ENCODE data around the gene PLA2G4D. TPM values are rescaled to one million over a fixed set of nuclear protein-coding genes. Genes with fewer than 3 reads are reported as not detected.

The PLA2G4D gene
- total RNA-seq, 1 experiment from 2014 or later = 0.34 TPM

DNA sequence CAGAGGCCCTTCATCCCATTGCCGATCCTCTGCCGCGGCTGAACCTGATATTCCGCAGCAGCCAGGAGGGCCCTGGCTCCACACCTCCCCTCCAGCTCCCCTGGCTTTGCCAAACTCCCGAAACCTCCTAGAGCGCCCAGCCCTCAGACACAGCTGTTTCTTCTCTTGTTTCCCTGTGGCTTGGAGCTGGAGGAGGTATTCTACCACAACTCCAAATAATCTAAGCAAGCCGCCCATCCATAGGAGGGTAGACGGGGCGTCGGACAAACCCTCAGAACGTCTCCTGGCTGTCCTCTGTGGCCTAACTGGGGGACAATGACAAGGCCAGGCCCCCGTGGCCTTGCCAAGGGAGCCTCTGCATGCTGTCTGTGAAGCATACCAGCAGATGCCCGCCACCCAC lies 10.4 kb downstream of the PLA2G4D start:
- BruUV-seq (replicated peaks) = no TSS peak
- Histone ChIP-seq H3K27me3 (ENCODE audit: insufficient read depth, low read length) (no peaks in the 10 kb centered on the region), H3K4me1 (ENCODE audit: control insufficient read depth in 1 of 2, insufficient read depth in 2 of 2, low read length in 2 of 2) (peaks cover 0 to 10% of the 10 kb centered on the region in 2 experiments; a peak in 1 of 4 replicates), H3K27ac (ENCODE audit: low read depth, low read length) (no peak overlapping the region), H3K4me3 (replicated peaks in 1 of 2; ENCODE audit: low read depth in 1 of 2, low read length in 2 of 2) (no peak overlapping the region), H3K9me2 (ENCODE audit: insufficient read depth) (no peaks in the 10 kb centered on the region), H4K20me1 (ENCODE audit: insufficient read depth) (no peaks in the 10 kb centered on the region), H2AFZ (ENCODE audit: low read depth, low read length, poor library complexity, severe bottlenecking) (peak overlapping the region; percentile 52), H3K9me3 (ENCODE audit: control insufficient read depth in 1 of 2, insufficient read depth in 1 of 2, low read depth in 1 of 2, low read length in 2 of 2) (no peaks in the 10 kb centered on the region), H3K79me2 (ENCODE audit: insufficient read depth, low read length) (no peaks in the 10 kb centered on the region), H3K9ac (ENCODE audit: low read length) (no peak overlapping the region), H3K36me3 (ENCODE audit: control insufficient read depth in 1 of 2, insufficient read depth in 2 of 2, low read length in 2 of 2) (no peaks in the 10 kb centered on the region), H3K4me2 (ENCODE audit: low read length) (0 out of 2 replicates have a peak overlapping the region, but pooled peaks have one; percentile 24)
- no peak for DNase-seq (ENCODE audit: low read depth, low spot score)
- intact Hi-C loops (cut with micrococcal nuclease) = loop anchor here (1.0 to 5.0 kb wide), 2 partner anchors 95 to 388 kb away; no protein-coding TSS in a partner anchor
- ATAC-seq = no peak
- POLR2A ChIA-PET = no interaction called here
- CTCF ChIA-PET = interaction anchor here (0.7 to 3.1 kb wide), 18 partner anchors 9 to 311 kb away, joined by 3 to 24 read pairs (median 4); partner anchors contain the start of genes MAPKBP1, PLA2G4D and PLA2G4F
- RAD21 ChIA-PET (ENCODE audit: low non-redundant PET in 1 of 2, low total read pairs in 2 of 2, uncharacterized antibody in 2 of 2, unreplicated experiment in 2 of 2) = no interaction called here
- TF ChIP-seq POLR2AphosphoS5 (IDR thresholded peaks at IDR 0.05; ENCODE audit: low read depth, low read length) (no peak), POLR2A (IDR thresholded peaks at IDR 0.05; ENCODE audit: borderline replicate concordance, extremely low read depth, insufficient read depth, insufficient read length) (no peak)
- TF ChIP-seq, protein P1, sequence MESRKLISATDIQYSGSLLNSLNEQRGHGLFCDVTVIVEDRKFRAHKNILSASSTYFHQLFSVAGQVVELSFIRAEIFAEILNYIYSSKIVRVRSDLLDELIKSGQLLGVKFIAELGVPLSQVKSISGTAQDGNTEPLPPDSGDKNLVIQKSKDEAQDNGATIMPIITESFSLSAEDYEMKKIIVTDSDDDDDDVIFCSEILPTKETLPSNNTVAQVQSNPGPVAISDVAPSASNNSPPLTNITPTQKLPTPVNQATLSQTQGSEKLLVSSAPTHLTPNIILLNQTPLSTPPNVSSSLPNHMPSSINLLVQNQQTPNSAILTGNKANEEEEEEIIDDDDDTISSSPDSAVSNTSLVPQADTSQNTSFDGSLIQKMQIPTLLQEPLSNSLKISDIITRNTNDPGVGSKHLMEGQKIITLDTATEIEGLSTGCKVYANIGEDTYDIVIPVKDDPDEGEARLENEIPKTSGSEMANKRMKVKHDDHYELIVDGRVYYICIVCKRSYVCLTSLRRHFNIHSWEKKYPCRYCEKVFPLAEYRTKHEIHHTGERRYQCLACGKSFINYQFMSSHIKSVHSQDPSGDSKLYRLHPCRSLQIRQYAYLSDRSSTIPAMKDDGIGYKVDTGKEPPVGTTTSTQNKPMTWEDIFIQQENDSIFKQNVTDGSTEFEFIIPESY (IDR thresholded peaks at IDR 0.05; ENCODE audit: extremely low read depth, insufficient replicate concordance, low read length) = no peak

DNA sequence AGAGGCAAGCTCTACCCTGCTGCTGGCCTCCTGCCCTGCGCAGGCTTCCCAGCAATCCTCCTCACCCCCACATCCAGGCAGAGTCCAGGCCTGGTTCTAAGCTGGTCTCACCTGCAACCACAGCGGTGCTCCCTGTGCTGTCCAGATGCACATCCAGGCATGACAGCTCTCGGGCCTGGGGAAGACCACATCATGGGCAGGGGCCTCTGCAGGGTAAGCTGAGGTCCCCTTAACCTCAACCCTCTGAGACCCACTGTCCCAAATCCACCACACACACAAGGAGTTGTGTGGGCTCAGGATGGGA lies 10.8 kb downstream of the PLA2G4D start:
- TF ChIP-seq, protein P2, sequence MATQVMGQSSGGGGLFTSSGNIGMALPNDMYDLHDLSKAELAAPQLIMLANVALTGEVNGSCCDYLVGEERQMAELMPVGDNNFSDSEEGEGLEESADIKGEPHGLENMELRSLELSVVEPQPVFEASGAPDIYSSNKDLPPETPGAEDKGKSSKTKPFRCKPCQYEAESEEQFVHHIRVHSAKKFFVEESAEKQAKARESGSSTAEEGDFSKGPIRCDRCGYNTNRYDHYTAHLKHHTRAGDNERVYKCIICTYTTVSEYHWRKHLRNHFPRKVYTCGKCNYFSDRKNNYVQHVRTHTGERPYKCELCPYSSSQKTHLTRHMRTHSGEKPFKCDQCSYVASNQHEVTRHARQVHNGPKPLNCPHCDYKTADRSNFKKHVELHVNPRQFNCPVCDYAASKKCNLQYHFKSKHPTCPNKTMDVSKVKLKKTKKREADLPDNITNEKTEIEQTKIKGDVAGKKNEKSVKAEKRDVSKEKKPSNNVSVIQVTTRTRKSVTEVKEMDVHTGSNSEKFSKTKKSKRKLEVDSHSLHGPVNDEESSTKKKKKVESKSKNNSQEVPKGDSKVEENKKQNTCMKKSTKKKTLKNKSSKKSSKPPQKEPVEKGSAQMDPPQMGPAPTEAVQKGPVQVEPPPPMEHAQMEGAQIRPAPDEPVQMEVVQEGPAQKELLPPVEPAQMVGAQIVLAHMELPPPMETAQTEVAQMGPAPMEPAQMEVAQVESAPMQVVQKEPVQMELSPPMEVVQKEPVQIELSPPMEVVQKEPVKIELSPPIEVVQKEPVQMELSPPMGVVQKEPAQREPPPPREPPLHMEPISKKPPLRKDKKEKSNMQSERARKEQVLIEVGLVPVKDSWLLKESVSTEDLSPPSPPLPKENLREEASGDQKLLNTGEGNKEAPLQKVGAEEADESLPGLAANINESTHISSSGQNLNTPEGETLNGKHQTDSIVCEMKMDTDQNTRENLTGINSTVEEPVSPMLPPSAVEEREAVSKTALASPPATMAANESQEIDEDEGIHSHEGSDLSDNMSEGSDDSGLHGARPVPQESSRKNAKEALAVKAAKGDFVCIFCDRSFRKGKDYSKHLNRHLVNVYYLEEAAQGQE (IDR thresholded peaks at IDR 0.05; ENCODE audit: low read depth) = no peak
- TF ChIP-seq ELF1 (IDR thresholded peaks at IDR 0.05; ENCODE audit: borderline replicate concordance, low read depth) (no peak), TCF7L2 (IDR thresholded peaks at IDR 0.05; ENCODE audit: borderline replicate concordance, extremely low read depth, insufficient read depth, insufficient read length) (no peak), RAD21 (IDR thresholded peaks at IDR 0.05; ENCODE audit: low read depth) (no peak), CEBPB (IDR thresholded peaks at IDR 0.05; ENCODE audit: low read depth) (no peak)
- TF ChIP-seq, protein P3, sequence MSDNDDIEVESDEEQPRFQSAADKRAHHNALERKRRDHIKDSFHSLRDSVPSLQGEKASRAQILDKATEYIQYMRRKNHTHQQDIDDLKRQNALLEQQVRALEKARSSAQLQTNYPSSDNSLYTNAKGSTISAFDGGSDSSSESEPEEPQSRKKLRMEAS (IDR thresholded peaks at IDR 0.05) = no peak
- Histone ChIP-seq H3K9me2 (ENCODE audit: insufficient read depth) (no peaks in the 10 kb centered on the region), H4K20me1 (ENCODE audit: insufficient read depth) (no peaks in the 10 kb centered on the region), H2AFZ (ENCODE audit: low read depth, low read length, poor library complexity, severe bottlenecking) (no peak overlapping the region), H3K36me3 (ENCODE audit: control insufficient read depth in 1 of 2, insufficient read depth in 2 of 2, low read length in 2 of 2) (no peaks in the 10 kb centered on the region), H3K4me1 (ENCODE audit: control insufficient read depth in 1 of 2, insufficient read depth in 2 of 2, low read length in 2 of 2) (peaks cover 0 to 10% of the 10 kb centered on the region in 2 experiments; a peak in 1 of 4 replicates), H3K27me3 (ENCODE audit: insufficient read depth, low read length) (no peaks in the 10 kb centered on the region), H3K4me2 (ENCODE audit: low read length) (no peak overlapping the region), H3K27ac (ENCODE audit: low read depth, low read length) (no peak overlapping the region), H3K9me3 (ENCODE audit: control insufficient read depth in 1 of 2, insufficient read depth in 1 of 2, low read depth in 1 of 2, low read length in 2 of 2) (no peaks in the 10 kb centered on the region), H3K9ac (ENCODE audit: low read length) (no peak overlapping the region), H3K79me2 (ENCODE audit: insufficient read depth, low read length) (no peaks in the 10 kb centered on the region), H3K4me3 (replicated peaks in 1 of 2; ENCODE audit: low read depth in 1 of 2, low read length in 2 of 2) (no peak overlapping the region)
- BruUV-seq (replicated peaks) = no TSS peak
- no peak for DNase-seq (ENCODE audit: low read depth, low spot score)
- ChIA-PET POLR2A (no interaction called here), RAD21 (ENCODE audit: low non-redundant PET in 1 of 2, low total read pairs in 2 of 2, uncharacterized antibody in 2 of 2, unreplicated experiment in 2 of 2) (no interaction called here), CTCF (interaction anchor here (1.4 to 3.1 kb wide), 8 partner anchors 9 to 310 kb away, joined by 3 to 24 read pairs (median 13); partner anchors contain the start of genes MAPKBP1 and PLA2G4D)
- intact Hi-C loops (cut with micrococcal nuclease) = loop anchor here (5.0 kb wide), 1 partner anchor 389 kb away; no protein-coding TSS in a partner anchor
- no peak for ATAC-seq
